Lower lobe of right lung (tissue), 2 donors: ENCODE data around the gene DNM3. TPM values are rescaled to one million over a fixed set of nuclear protein-coding genes. Genes with fewer than 3 reads are reported as not detected.

Experiments
- ATAC-seq, 2 donors: fragments of 200-7000 bp; cut with Tn5 transposase; one replicate each; pipeline ENCODE4 v1.9.1; 2020 to 2022; ENCODE audit warnings: mild to moderate bottlenecking in 2 of 2, moderate library complexity in 2 of 2
- DNase-seq: peaks from one replicate; pipeline ENCODE4 v3.0.0-alpha.2; 2020
- H3K27ac ChIP-seq: fragments of 200-600 bp; one replicate; pipeline ENCODE4 v1.8.0; 2022
- H3K27me3 ChIP-seq: fragments of 200-600 bp; one replicate; pipeline ENCODE4 v1.8.0; 2022; ENCODE audit warnings: low read depth
- H3K36me3 ChIP-seq: fragments of 200-600 bp; one replicate; pipeline ENCODE4 v1.8.0; 2022; ENCODE audit warnings: mild to moderate bottlenecking
- H3K4me1 ChIP-seq: fragments of 200-600 bp; one replicate; pipeline ENCODE4 v1.8.0; 2022
- H3K4me3 ChIP-seq: fragments of 200-600 bp; one replicate; pipeline ENCODE4 v1.8.0; 2022; ENCODE audit warnings: mild to moderate bottlenecking
- H3K9me3 ChIP-seq: fragments of 200-600 bp; one replicate; pipeline ENCODE4 v1.8.0; 2022
- CTCF ChIP-seq: fragments of 200-600 bp; IDR thresholded peaks from one replicate; pipeline ENCODE4 v1.8.0; 2022; ENCODE audit warnings: antibody characterized with exemption, mild to moderate bottlenecking
- intact Hi-C: fragments of 100-400 bp; cut with DNase I; formaldehyde crosslinking; loops from one replicate; pipeline ENCODE4 v1.11.0; 2022
- total RNA-seq: library from RNA; stranded (reverse); fragmentation: NEBNext Ultra II Directional; extraction: Animal tissue kit (Norgen Biotek cat#: 25700); gene quantifications from one replicate; pipeline ENCODE4 v1.2.1, GENCODE V29; 2021
- donor health status: DM: no; HTN: yes; CAD: no; lungs with severe emphysema.

DNM3 gene
- total RNA-seq, 1 donor from 2014 or later, result 12.4 TPM

- no peak for DNase-seq
- no peak overlapping the region for H3K27ac ChIP-seq
- intact Hi-C loops, result no loop called here
- H3K9me3 ChIP-seq, result no peaks in the 10 kb centered on the region
- H3K4me3 ChIP-seq, result no peak overlapping the region
- no peaks in the 10 kb centered on the region for H3K36me3 ChIP-seq
- no peaks in the 10 kb centered on the region for H3K4me1 ChIP-seq
- H3K27me3 ChIP-seq, result no peaks in the 10 kb centered on the region
- TF ChIP-seq CTCF, result no peak
- no peak for ATAC-seq
Measured at GRCh38 chr1:172378109-172378760, 536.9 kb downstream of the DNM3 start.

- H3K27me3 ChIP-seq, result no peaks in the 10 kb centered on the region
- no peaks in the 10 kb centered on the region for H3K36me3 ChIP-seq
- DNase-seq (no peak), ATAC-seq (no peak)
- intact Hi-C loops, result no loop called here
- no peak overlapping the region for H3K27ac ChIP-seq
- no peak for TF ChIP-seq CTCF
- no peaks in the 10 kb centered on the region for H3K9me3 ChIP-seq
- H3K4me3 ChIP-seq, result no peak overlapping the region
- H3K4me1 ChIP-seq, result no peaks in the 10 kb centered on the region
Measured at GRCh38 chr1:172380441-172381244, 539.3 kb downstream of the DNM3 start.

- Histone ChIP-seq H3K9me3 (no peaks in the 10 kb centered on the region), H3K4me1 (no peaks in the 10 kb centered on the region), H3K36me3 (no peaks in the 10 kb centered on the region), H3K27ac (no peak overlapping the region), H3K4me3 (no peak overlapping the region), H3K27me3 (no peaks in the 10 kb centered on the region)
- ATAC-seq (no peak), DNase-seq (no peak)
- TF ChIP-seq CTCF, result no peak
- intact Hi-C loops, result no loop called here
Measured at GRCh38 chr1:172381946-172382345, 540.6 kb downstream of the DNM3 start.

- H3K27me3 ChIP-seq, result no peaks in the 10 kb centered on the region
- no peaks in the 10 kb centered on the region for H3K4me1 ChIP-seq
- no peak for ATAC-seq
- no peak overlapping the region for H3K27ac ChIP-seq
- no peaks in the 10 kb centered on the region for H3K36me3 ChIP-seq
- no peak for TF ChIP-seq CTCF
- H3K9me3 ChIP-seq, result no peaks in the 10 kb centered on the region
- no peak for DNase-seq
- intact Hi-C loops, result no loop called here
- no peak overlapping the region for H3K4me3 ChIP-seq
Measured at GRCh38 chr1:172382406-172382805, 541.1 kb downstream of the DNM3 start.

GRCh38 chr1:172382990-172383389 lies 541.7 kb downstream of the DNM3 start:
- intact Hi-C loops, result no loop called here
- Histone ChIP-seq H3K9me3 (no peaks in the 10 kb centered on the region), H3K4me3 (no peak overlapping the region), H3K4me1 (no peaks in the 10 kb centered on the region), H3K36me3 (no peaks in the 10 kb centered on the region), H3K27ac (no peak overlapping the region), H3K27me3 (no peaks in the 10 kb centered on the region)
- no peak for TF ChIP-seq CTCF
- ATAC-seq, result no peak
- no peak for DNase-seq
